GM23248 (cell line): ENCODE results near the gene HCN1. TPM values are rescaled to one million over a fixed set of nuclear protein-coding genes. Genes with fewer than 3 reads are reported as not detected.

Source experiments
- DNase-seq: peaks from one replicate; pipeline ENCODE4 v3.0.0-alpha.2; 2015
- H2AFZ ChIP-seq: fragments of 200-600 bp; sonication (generic); 2 replicates; pipeline ENCODE4 v1.6.1; 2016; ENCODE audit warnings: antibody characterized with exemption
- H3F3A ChIP-seq: fragments of 200-600 bp; sonication (generic); 2 replicates; pipeline ENCODE4 v1.6.1; 2016; ENCODE audit warnings: mild to moderate bottlenecking, antibody characterized with exemption, mixed run types; ENCODE audit not compliant: insufficient read depth
- H3K27ac ChIP-seq: fragments of 200-600 bp; sonication (generic); 2 replicates; pipeline ENCODE4 v1.5.1; 2016; ENCODE audit warnings: mild to moderate bottlenecking
- H3K27me3 ChIP-seq: fragments of 200-600 bp; sonication (generic); replicated peaks from 2 replicates; pipeline ENCODE4 v1.6.1; 2016; ENCODE audit warnings: mild to moderate bottlenecking; ENCODE audit not compliant: insufficient read depth
- H3K36me3 ChIP-seq: fragments of 200-600 bp; sonication (generic); 2 replicates; pipeline ENCODE4 v1.6.1; 2016; ENCODE audit warnings: low read depth, mild to moderate bottlenecking
- H3K4me1 ChIP-seq: fragments of 200-600 bp; sonication (generic); 2 replicates; pipeline ENCODE4 v1.6.1; 2016; ENCODE audit warnings: mild to moderate bottlenecking; ENCODE audit not compliant: insufficient read depth
- H3K4me2 ChIP-seq: fragments of 200-600 bp; sonication (generic); one replicate; pipeline ENCODE4 v1.6.1; 2016; ENCODE audit warnings: mild to moderate bottlenecking; ENCODE audit not compliant: unreplicated experiment
- H3K4me3 ChIP-seq: fragments of 200-600 bp; sonication (generic); 2 replicates; pipeline ENCODE4 v1.5.1; 2016; ENCODE audit warnings: mild to moderate bottlenecking
- H3K79me2 ChIP-seq: fragments of 200-600 bp; sonication (generic); 2 replicates; pipeline ENCODE4 v1.6.1; 2016; ENCODE audit warnings: mild to moderate bottlenecking; ENCODE audit not compliant: insufficient read depth
- H3K9ac ChIP-seq: fragments of 200-600 bp; sonication (generic); 2 replicates; pipeline ENCODE4 v1.6.1; 2016; ENCODE audit warnings: mild to moderate bottlenecking
- H3K9me2 ChIP-seq: fragments of 200-600 bp; sonication (generic); 2 replicates; pipeline ENCODE4 v1.6.1; 2016; ENCODE audit warnings: mixed run types, mild to moderate bottlenecking, moderate library complexity; ENCODE audit not compliant: insufficient read depth
- H3K9me3 ChIP-seq: fragments of 200-600 bp; sonication (generic); one replicate; pipeline ENCODE4 v1.6.1; 2017; ENCODE audit warnings: low read depth
- H4K20me1 ChIP-seq: fragments of 200-600 bp; sonication (generic); 2 replicates; pipeline ENCODE4 v1.6.0; 2016; ENCODE audit not compliant: insufficient read depth
- EZH2 ChIP-seq: fragments of 200-600 bp; sonication (generic); IDR thresholded peaks from 2 replicates; pipeline ENCODE4 v1.6.1; 2018; ENCODE audit warnings: antibody characterized with exemption, mild to moderate bottlenecking; ENCODE audit not compliant: insufficient read depth, poor library complexity, severe bottlenecking
- EZH2phosphoT487 ChIP-seq: fragments of 200-600 bp; sonication (generic); IDR thresholded peaks from 2 replicates; pipeline ENCODE4 v1.6.1; 2018; ENCODE audit warnings: antibody characterized with exemption, moderate library complexity, mild to moderate bottlenecking, low read depth; ENCODE audit not compliant: insufficient read depth
- WGBS, 2 experiments: methylation state at CpG; one replicate each; pipeline ENCODE4 v1.1.6; 2015 to 2017; ENCODE audit warnings: low lambda C conversion rate in 2 of 2, low coverage in 1 of 2; ENCODE audit errors: missing lambda C conversion rate in 2 of 2; 5-methylcytosine and 5-hydroxymethylcytosine counted together
- in situ Hi-C: fragments of 300-500 bp; cut with MboI; formaldehyde crosslinking; loops from 2 replicates; pipeline ENCODE4 v1.15.0; 2020
- polyA plus RNA-seq: library from polyadenylated mRNA; unstranded; fragments of >200 nt; fragmentation: Nextera tagmentation; extraction: Ambion mirVana; gene quantifications from 2 replicates; pipeline ENCODE4 v1.2.1, GENCODE V29; 2016
- total RNA-seq: library from RNA; depleted of rRNA; stranded (reverse); fragments of >200 nt; shearing (Covaris generic); gene quantifications from 2 replicates; pipeline ENCODE4 v1.2.3, GENCODE V29; 2014

HCN1 gene
- total and polyA plus RNA-seq, 2 experiments from 2014 or later = not detected

GRCh38 chr5:45578270-45578669 is 117.9 kb downstream of the HCN1 start:
- H3K27me3 ChIP-seq = no peaks in the 10 kb centered on the region
- WGBS, 2 experiments = 14 to 19% methylated on average over 2 of the region's 2 CpGs
- H2AFZ ChIP-seq = no peak overlapping the region
- H3K4me2 ChIP-seq = no peak overlapping the region
- H3K4me3 ChIP-seq = no peak overlapping the region
- H3K79me2 ChIP-seq = no peaks in the 10 kb centered on the region
- H3K27ac ChIP-seq = no peak overlapping the region
- H3F3A ChIP-seq = no peaks in the 10 kb centered on the region
- H3K9me2 ChIP-seq = no peaks in the 10 kb centered on the region
- no peaks in the 10 kb centered on the region for H4K20me1 ChIP-seq
- H3K36me3 ChIP-seq = no peaks in the 10 kb centered on the region
- in situ Hi-C loops = no loop called here
- H3K9me3 ChIP-seq = no peaks in the 10 kb centered on the region
- no peaks in the 10 kb centered on the region for H3K4me1 ChIP-seq
- no peak for DNase-seq
- TF ChIP-seq EZH2phosphoT487 (no peak), EZH2 (no peak)
- H3K9ac ChIP-seq = no peak overlapping the region

GRCh38 chr5:45568813-45569212 is 127.4 kb downstream of the HCN1 start:
- no peak overlapping the region for H2AFZ ChIP-seq
- H3K27me3 ChIP-seq = no peaks in the 10 kb centered on the region
- H3K4me3 ChIP-seq = no peak overlapping the region
- H3K36me3 ChIP-seq = no peaks in the 10 kb centered on the region
- H3K4me2 ChIP-seq = no peak overlapping the region
- no peaks in the 10 kb centered on the region for H3K9me3 ChIP-seq
- no peaks in the 10 kb centered on the region for H4K20me1 ChIP-seq
- H3K9me2 ChIP-seq = no peaks in the 10 kb centered on the region
- H3K4me1 ChIP-seq = no peaks in the 10 kb centered on the region
- H3K79me2 ChIP-seq = no peaks in the 10 kb centered on the region
- H3F3A ChIP-seq = no peaks in the 10 kb centered on the region
- TF ChIP-seq EZH2phosphoT487 = no peak
- TF ChIP-seq EZH2 = no peak
- 3 to 5% methylated on average over 1 of the region's 1 CpG for WGBS, 2 experiments
- H3K27ac ChIP-seq = no peak overlapping the region
- no peak overlapping the region for H3K9ac ChIP-seq
- in situ Hi-C loops = no loop called here
- no peak for DNase-seq

GRCh38 chr5:45542421-45542820 is 153.8 kb downstream of the HCN1 start:
- H3K27me3 ChIP-seq = no peaks in the 10 kb centered on the region
- H3K9me2 ChIP-seq = no peaks in the 10 kb centered on the region
- no peaks in the 10 kb centered on the region for H3K79me2 ChIP-seq
- DNase-seq = no peak
- H3K36me3 ChIP-seq = no peaks in the 10 kb centered on the region
- H2AFZ ChIP-seq = no peak overlapping the region
- no peak overlapping the region for H3K27ac ChIP-seq
- H4K20me1 ChIP-seq = no peaks in the 10 kb centered on the region
- no peaks in the 10 kb centered on the region for H3K9me3 ChIP-seq
- WGBS, 2 experiments = 0 to 1% methylated on average over 3 of the region's 3 CpGs
- TF ChIP-seq EZH2 = no peak
- no peak for TF ChIP-seq EZH2phosphoT487
- H3K4me3 ChIP-seq = no peak overlapping the region
- no peak overlapping the region for H3K4me2 ChIP-seq
- in situ Hi-C loops = no loop called here
- no peaks in the 10 kb centered on the region for H3F3A ChIP-seq
- H3K4me1 ChIP-seq = no peaks in the 10 kb centered on the region
- no peak overlapping the region for H3K9ac ChIP-seq

GRCh38 chr5:45533663-45534062 is 162.5 kb downstream of the HCN1 start:
- in situ Hi-C loops = no loop called here
- Histone ChIP-seq H3F3A (no peaks in the 10 kb centered on the region), H3K4me3 (no peak overlapping the region), H3K4me1 (no peaks in the 10 kb centered on the region), H4K20me1 (no peaks in the 10 kb centered on the region), H3K79me2 (no peaks in the 10 kb centered on the region), H3K9me3 (no peaks in the 10 kb centered on the region), H3K9ac (no peak overlapping the region), H3K27me3 (no peaks in the 10 kb centered on the region), H3K9me2 (no peaks in the 10 kb centered on the region), H2AFZ (no peak overlapping the region), H3K27ac (no peak overlapping the region), H3K4me2 (no peak overlapping the region), H3K36me3 (no peaks in the 10 kb centered on the region)
- DNase-seq = no peak
- TF ChIP-seq EZH2phosphoT487 = no peak
- no peak for TF ChIP-seq EZH2
- WGBS, 2 experiments = 3 to 7% methylated on average over 1 of the region's 1 CpG
